ENCODE data around the gene RPL29.

RPL29 gene

GRCh38 chr3:52024765-52025452 is 29.2 kb upstream of the RPL29 start:
- no peak for DNase-seq

GRCh38 chr3:52023860-52024764 is 28.4 kb upstream of the RPL29 start:
- no peak for DNase-seq

- no peak for DNase-seq
These were observed 27.5 kb upstream of the RPL29 start for GRCh38 chr3:52023101-52023770.

- DNase-seq: no peak
These were observed 26.8 kb upstream of the RPL29 start for GRCh38 chr3:52022323-52023100.

GRCh38 chr3:52021489-52022268 is 26.0 kb upstream of the RPL29 start:
- DNase-seq: no peak

GRCh38 chr3:52020796-52021195 is 25.1 kb upstream of the RPL29 start:
- DNase-seq: no peak

- peak in 1 of 3 donors; percentile 19 for DNase-seq
These were observed 23.8 kb upstream of the RPL29 start for GRCh38 chr3:52019352-52020080.

- no peak for DNase-seq
These were observed 22.8 kb upstream of the RPL29 start for GRCh38 chr3:52018319-52019000.

GRCh38 chr3:52017586-52017985 is 21.9 kb upstream of the RPL29 start:
- no peak for DNase-seq

- no peak for DNase-seq
These were observed 19.9 kb upstream of the RPL29 start for GRCh38 chr3:52015438-52016228.

GRCh38 chr3:52014613-52015012 is 18.9 kb upstream of the RPL29 start:
- peak in 2 of 3 donors; percentile 30 to 35 for DNase-seq

GRCh38 chr3:52013802-52014598 is 18.3 kb upstream of the RPL29 start:
- DNase-seq: no peak

- no peak for DNase-seq
These were observed 17.0 kb upstream of the RPL29 start for GRCh38 chr3:52012699-52013098.

- no peak for DNase-seq
These were observed 14.7 kb upstream of the RPL29 start for GRCh38 chr3:52010431-52010830.

GRCh38 chr3:52007291-52007690 is 11.6 kb upstream of the RPL29 start:
- DNase-seq: no peak

- DNase-seq: no peak
These were observed 11.1 kb upstream of the RPL29 start for GRCh38 chr3:52006820-52007133.

- peak in 2 of 3 donors; percentile 33 to 36 for DNase-seq
These were observed 10.5 kb upstream of the RPL29 start for GRCh38 chr3:52006017-52006819.

- DNase-seq: peak in 1 of 3 donors; percentile 42
These were observed 9.9 kb upstream of the RPL29 start for GRCh38 chr3:52005571-52005986.
